ENCODE measurements around the gene LINC01488.
A peak's percentile ranks its signal among the peaks of the same experiment; 100 is the strongest.

GRCh38 chr11:69524291-69524882 is 42.9 kb downstream of the LINC01488 start:
- TF ChIP-seq NFE2 (IDR thresholded peaks at IDR 0.05; ENCODE audit: low read depth) (peak; percentile 67), RAD21 (CRISPR knock-in tag; conservative IDR thresholded peaks at IDR 0.05 in 1 of 2, IDR thresholded peaks at IDR 0.05 in 1 of 2) (no peak), KDM4B (IDR thresholded peaks at IDR 0.05; ENCODE audit: borderline replicate concordance in 2 of 2, low read depth in 1 of 2) (no peak), PATZ1 (CRISPR knock-in tag; IDR thresholded peaks at IDR 0.05; ENCODE audit: borderline replicate concordance) (no peak)

Data from K562 (cell line).